Stimulated activated CD8-positive, alpha-beta memory T cell treated with anti-CD3 and anti-CD28 coated beads, Interleukin-7, amount 100 ng/mL, for 4 hours (primary cell): ENCODE measurements around the gene COL2A1.
A peak's percentile ranks its signal among the peaks of the same experiment; 100 is the strongest.
"Not testable (repeated sequence)": the region's sequence is repeated elsewhere in the genome, so short reads cannot be mapped to it uniquely, and the experiment has no call there.

Experiments used
- DNase-seq, 2 donors: peaks; one replicate each; pipeline ENCODE4 v3.0.0-alpha.2; 2020; ENCODE audit warnings: low read depth in 2 of 2

The COL2A1 gene

DNA sequence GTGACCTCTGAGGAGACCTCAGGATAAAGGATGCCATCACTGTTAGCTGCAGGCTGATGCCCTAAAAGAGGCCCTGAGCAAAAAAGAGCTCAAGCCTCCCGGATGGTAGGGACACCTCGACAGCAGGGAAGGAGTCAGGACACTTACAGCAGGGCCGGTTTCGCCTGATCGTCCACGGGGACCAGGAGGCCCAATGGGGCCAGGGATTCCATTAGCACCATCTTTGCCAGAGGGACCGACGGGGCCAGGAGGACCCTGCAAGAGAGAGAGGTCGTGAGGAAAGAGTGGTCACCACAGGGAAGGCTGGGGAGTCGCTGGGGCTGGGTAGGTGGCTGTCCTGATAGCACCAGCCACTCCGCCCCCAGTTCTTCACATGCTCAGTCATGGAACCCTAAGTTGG lies 28.5 kb downstream of the COL2A1 start:
- DNase-seq = no peak

DNA sequence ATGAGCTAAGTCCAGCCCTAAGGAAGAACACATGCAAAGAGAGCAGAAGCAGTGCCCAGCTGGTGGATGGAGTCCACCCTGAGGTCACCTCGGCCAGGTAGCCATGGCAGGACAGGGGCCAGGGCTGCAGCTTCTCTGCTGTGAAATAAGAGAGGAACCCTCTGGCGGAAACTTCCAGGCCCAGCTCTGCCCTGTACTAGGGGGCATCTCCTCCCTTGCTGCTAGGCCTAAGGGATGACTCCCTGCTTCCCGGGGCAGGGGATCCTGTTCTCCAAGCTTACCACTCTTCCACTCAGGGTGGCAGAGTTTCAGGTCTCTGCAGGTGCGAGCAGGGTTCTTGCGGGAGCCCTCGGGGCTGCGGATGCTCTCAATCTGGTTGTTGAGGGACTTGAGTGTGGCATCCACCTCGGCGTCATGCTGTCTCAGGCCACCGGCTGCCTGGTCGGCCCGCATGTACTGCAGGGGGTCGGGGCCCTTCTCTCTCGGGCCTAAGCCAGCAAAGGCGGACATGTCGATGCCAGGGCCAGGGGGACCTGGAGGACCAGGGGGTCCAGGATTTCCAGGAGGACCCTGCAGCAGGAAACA lies 29.1 kb downstream of the COL2A1 start:
- DNase-seq = no peak

DNA sequence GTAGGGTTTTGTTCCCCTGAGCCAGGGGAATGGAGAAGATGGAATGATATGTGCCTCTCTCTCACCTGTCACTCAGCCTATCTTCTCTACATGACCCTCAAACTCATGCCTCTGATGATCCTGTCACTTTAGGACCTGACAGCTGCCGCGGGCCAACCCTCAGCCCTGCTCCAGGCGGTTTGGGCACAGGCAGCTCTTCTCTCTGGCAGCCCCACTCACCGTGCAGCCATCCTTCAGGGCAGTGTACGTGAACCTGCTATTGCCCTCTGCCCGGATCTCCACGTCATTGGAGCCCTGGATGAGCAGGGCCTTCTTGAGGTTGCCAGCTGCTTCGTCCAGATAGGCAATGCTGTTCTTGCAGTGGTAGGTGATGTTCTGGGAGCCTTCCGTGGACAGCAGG lies 30.4 kb downstream of the COL2A1 start:
- no peak for DNase-seq

DNA sequence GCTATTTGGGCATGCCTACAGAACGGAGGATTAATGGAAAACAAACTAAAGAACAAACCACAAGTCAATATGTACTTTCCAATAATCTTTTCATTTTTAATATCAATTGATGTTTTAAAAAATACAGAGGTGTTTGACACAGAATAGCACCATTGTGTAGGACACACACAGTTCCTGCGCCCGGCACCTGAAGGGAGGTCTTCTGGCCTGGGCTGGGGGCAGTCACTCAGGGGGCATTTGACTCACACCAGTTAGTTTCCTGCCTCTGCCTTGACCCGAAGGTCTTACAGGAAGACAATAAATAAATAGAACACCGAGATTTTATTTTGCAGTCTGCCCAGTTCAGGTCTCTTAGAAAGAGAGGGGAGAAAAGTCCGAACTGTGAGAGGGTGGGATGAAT lies 31.4 kb downstream of the COL2A1 start:
- DNase-seq = no peak

DNA sequence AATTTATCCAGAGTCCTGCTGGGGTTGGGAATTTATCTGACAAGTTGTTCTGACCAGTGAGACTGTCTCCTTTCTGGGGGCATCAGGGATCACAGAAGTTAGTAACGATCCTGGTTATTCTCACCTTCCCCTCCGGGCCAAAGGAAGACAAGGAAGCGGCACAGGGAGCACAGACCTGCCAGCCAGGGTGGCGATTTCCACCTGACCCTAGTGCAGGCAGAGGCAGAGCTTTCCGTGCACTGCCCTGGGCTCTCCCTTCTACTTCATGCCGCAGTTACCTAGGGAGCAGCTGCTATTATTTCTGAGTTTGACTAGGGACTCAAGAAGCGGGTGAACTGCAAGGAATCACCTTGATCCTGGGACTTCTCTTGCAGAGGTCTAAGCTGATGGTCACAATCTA lies 33.4 kb downstream of the COL2A1 start:
- no peak for DNase-seq

DNA sequence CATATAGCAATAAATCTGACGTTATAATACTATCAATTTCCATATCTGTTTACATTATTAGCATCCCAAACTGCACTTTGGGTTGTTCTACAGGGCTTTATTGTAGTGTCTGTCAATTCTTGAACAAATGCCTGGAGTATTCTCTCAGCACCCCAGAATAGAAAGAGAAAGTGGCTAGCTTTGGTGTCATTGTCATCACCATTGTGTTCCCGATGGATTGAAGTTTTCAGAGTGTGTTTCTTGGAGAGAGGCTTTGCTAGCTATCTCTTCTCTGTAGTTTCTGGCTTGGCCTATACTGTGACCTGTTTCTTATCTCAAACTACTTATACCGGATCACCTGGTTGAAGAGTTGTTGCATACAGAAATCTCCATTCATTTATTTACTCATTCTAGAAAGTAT lies 34.4 kb downstream of the COL2A1 start:
- DNase-seq = no peak

DNA sequence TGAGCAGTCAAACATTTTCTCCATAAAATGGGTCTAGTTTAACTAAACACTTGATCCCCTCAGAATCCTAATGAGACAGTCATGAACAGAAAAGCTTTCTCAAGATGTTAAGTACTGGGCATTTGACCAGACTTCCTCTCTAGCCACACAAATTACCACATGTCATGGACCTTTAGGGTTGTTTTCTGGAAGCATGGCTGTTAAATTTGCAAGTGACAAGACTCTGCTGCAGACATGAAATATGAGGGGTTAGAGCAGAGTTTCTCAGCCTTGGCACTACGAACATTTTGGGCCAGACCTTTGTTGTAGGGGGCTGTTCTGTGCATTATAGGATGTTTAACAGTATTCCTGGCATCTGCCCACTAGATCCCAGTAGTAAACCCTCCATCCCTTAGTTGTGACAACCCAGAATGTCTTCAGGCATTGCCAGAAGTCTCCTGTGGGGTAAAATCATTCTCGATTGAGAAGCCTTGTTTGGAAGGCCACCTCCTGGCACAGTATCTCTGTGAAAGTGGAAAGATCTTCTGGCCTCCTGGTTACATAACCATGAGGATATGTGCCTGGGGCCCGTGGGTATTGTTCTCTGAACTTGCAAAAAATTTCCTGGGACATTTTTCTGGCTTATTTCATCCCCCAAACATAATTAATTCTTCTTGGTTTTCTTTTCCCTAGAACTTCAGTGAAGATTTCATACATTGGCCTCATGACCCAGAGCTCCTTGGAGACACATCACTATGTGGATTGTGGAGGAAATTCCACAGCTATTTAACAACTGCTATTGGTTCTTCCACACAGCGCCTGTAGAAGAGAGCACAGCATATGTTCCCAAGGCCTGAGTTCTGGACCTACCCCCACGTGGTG lies 36.6 kb downstream of the COL2A1 start:
- DNase-seq = no peak

DNA sequence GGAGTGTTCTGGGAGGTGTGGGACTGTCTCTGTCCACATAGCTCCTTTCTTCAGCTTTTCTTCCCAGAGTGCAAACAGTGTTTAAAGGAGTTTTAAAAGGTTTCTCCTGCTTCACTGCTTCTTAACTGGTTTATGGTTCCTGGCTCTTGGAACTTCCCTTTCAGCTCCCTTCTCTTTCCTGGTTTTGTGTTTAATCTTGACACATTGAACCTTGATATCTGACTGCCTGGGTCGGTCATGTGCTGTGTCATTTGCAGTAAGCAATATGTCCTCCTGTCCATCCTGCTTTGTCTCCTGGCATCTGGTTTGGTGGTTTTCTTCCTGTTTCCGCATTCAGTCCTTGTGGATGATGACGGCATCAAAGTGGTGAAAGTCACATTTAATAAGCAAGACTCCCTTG lies 38.7 kb downstream of the COL2A1 start:
- no peak for DNase-seq

DNA sequence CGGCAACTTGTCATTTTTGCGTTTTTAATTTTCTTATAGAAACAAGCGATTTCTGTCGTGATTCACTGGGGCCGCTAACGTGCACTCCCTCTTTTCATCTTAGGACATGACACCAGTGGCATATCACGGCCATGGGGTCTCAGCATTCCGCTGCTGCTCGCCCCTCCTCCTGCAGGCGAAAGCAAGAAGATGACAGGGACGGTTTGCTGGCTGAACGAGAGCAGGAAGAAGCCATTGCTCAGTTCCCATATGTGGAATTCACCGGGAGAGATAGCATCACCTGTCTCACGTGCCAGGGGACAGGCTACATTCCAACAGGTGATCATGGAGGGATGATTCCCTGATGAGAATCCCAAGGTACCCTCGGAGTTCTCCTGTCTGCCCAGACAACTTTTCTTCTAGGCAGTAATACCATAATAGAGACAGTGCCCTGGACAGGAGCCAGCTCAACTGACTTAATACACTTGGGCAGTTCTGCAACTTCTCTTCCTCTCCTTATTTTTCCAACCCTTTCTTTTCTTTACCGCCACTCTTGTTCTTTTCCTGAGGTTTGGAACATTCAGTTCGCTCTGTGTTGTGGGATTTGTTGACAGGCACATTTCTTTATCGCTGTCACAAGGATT lies 40.1 kb downstream of the COL2A1 start:
- DNase-seq = no peak

DNA sequence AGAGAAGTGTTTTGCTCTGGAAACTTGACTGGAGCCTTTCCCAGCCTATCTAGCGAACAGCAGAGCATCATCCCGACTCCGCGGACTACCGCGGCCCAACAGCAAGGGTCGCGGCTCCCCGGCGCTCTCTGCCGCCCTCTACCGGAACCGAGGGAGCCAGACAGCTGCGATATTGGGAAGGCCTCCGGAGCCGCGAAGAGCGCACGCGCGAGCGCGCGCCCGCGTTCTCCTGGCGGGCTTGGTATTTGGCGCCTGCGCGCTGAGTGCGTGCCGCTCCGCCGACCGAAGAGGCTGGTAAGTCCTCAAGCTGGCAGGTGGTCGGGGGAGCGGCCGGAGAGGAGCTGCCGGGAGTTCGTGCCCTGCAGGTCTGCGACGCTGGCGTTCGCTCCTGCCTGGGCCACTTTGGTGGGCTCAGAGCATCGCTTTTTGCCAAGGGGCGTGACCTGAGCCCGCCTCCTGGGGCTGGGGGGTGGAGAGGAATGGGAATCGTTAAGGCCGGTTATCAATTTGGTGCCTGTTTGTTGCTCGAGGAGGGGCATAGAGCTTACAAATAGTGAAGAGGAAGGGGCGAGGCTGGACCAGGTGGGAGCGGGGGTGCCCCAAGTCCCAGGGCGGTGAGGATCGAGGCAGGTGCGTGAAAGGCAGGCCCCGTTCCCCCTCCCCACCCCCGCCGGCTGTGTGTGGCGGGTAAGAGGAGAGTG lies 40.8 kb downstream of the COL2A1 start, which contains the start of gene TMEM106C:
TSS of gene TMEM106C (plus strand) at position 257 of the 701 bp plus-strand sequence. CDS start 641 bp downstream, outside the sequence.
- DNase-seq = peak; percentile 79 to 87

DNA sequence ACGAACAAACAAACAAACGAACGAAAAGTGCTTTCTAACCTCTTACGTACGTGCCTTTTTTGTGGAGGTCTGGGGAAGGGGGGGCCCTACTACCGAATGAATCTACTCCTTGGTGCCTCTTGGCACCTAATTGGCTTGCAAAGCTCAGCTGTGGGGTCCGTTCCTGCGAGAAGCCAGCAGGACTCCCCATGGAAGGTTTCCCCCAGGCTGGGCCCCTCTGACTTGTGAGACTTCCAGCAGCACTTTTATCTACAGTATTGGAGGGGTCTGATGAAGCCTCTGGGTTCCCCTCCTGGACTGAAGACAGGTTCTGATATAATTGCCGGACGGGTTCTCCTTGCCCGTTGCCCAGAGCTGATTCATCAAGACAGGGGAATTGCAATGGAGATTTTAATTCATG lies 42.1 kb downstream of the COL2A1 start:
- DNase-seq = no peak

DNA sequence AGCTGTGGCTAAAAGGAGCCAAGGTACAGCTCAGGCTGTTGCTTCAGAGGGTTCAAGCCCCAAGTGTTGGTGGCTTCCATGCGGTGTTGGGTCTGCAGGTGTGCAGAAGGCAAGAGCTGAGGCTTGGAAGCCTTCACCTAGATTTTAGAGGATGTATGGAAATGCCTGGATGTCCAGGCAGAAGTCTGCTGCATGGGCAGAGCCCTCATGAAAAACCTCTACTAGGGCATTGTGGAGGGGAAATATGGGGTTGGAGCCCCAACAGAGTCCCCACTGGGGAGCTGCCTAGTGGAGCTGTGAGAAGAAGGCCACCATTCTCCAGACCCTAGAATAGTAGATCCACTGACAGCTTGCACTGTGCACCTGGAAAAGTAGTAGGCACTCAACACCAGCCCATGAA lies 46.6 kb downstream of the COL2A1 start:
- not testable (repeated sequence) for DNase-seq

DNA sequence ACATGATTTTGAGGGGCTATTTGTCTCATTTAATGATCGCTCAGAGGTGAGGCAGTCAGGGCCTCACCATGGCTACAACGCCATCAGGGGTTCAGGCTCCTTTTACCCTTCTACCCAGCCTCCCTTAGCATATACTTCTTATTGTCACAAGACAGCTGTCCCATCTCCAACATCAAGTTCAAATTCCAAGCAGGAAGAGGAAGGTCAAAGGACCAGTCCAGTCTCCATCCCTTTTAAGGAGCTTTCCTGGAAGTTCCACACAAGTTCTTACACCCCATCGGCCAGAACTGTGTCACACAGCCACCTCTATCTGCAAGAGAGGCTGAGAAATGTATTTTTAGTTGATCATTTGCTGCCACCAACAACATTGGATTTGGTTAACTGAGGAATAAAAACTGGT lies 49.2 kb downstream of the COL2A1 start:
- DNase-seq = no peak

DNA sequence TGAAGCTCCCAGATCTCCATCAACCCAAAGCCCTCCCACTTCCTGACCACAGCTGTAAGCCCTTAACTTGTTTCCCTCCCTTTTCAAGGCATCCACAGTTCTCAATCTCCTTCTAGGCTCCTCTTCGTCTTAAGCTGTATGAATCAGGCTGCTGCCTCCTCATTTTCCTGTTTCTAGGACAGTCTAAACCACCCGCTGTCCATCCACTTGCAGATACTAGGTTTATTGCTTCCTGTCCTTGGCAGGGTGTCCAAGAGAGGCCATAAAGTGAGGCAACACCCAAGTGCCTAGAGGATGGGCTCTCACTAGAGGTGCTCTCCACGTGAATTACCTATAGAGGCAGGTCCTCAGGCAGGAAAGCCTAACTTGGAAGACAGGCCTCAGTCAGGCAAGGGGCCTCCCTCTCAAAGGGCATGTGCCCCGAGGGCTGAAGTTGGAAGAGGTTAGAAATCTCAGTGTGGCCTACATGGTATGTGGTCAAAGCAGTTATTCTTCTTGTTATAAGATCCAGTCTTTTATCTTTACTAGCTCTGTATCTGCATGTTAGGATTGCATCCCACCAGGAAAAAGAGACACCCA lies 49.7 kb downstream of the COL2A1 start:
- no peak for DNase-seq

DNA sequence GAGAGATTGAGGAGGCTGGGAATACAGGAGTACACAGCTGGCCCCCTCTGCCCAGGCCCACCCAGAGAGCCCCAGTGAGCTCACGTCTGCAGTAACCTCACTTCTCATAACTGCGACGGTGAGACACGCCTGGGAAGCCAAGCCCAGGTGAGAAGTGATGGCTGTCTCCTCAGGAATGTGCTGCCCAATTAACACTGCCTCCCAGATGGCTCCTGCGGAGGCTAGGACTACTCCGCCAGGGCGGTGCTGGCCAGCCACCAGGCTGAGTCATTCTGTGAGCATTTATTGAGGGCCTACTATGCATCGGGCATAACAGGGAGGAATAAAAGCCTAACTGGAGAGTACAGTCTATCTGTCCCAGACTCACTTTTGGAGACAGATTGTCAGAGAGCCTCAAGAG lies 50.2 kb downstream of the COL2A1 start:
- DNase-seq = no peak

DNA sequence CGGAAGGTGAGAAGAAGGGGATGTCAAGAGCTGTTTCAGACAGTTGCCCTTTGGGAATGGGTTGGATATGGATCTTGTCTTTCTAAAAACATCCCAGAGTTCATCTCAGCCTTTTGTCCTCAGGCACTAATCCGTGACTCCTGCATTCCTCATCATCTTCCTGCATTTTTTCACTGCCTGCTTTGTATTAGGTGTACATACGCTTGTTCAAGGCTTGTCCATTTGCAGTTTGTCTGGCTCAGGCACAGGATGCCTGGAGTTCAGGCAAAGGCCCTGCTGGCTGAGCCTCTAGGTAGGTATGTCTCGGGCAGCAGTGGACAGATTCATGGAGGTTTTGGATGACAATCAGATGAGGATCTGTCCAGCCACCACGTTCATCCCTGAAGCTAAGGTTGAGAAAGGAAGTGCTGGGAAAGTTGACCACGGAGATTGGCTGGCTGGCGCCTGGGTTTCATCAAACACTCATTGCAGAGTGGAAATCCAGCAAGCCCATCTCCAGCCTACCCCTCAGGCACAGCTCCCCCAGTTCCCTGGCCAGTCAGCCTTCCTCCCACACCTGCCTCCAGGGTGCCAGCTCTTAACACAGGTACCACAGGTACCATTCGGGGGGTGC lies 53.3 kb downstream of the COL2A1 start:
- no peak for DNase-seq

DNA sequence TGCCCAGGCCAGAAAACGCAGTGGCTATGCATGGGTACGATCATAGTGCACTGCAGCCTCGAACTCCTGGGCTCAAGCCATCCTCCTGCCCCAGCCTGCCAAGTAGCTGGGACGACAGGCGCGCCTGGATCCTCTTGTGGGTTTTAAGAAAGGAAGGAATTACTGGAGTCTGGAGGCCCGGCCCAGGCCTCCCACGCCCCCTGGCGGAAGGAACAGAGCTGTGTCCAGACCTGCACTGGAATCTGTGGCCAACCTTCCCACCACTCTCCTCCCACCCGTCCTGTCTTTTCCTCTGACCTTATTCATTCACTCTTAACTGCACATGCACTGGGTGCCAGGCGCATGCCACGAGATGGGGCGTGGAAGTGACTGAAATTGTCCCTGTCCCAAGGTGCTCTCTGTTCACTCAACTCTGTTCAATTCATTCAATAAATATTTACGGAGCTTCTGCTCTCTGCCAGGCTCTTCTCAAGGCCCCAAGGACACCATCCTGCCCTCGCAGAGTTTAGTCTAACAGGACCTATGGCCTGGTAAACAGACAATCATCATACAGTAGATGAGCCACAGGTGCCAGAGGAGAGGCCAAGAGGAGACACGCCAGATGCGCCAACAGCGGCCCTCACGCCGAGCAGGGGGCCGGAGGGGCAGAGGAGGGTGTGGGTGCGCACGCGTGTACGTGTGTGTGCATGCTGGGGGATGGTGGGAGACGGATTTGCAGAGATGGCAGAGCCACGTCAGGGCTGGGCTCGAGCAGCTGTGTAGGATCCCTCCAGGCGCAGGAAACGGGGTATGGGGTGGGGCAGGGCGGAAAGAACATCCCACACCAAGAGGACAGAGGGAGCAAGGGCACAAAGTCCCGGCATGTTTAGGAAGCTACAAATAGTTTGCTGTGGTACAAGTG lies 54.6 kb downstream of the COL2A1 start:
- no peak for DNase-seq

DNA sequence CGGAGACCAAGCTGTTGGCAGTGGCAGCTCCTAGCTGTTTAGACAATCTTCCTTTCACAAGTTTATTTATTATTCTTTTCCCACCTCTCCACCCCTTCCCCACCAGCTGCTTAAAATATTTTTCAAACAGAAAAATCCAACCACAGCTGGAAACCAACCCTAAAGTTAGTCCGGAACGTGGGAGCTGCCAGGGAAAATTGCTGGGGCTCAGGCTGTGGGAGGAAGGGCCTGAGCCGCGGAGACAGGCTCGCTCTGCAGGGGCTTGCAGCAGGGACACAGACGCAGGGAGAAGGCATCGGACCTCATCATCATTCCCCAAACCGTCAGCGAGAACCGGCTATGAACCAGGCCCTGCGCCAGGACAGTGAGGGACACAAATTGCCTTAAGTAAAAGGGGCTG lies 56.9 kb downstream of the COL2A1 start:
- no peak for DNase-seq

DNA sequence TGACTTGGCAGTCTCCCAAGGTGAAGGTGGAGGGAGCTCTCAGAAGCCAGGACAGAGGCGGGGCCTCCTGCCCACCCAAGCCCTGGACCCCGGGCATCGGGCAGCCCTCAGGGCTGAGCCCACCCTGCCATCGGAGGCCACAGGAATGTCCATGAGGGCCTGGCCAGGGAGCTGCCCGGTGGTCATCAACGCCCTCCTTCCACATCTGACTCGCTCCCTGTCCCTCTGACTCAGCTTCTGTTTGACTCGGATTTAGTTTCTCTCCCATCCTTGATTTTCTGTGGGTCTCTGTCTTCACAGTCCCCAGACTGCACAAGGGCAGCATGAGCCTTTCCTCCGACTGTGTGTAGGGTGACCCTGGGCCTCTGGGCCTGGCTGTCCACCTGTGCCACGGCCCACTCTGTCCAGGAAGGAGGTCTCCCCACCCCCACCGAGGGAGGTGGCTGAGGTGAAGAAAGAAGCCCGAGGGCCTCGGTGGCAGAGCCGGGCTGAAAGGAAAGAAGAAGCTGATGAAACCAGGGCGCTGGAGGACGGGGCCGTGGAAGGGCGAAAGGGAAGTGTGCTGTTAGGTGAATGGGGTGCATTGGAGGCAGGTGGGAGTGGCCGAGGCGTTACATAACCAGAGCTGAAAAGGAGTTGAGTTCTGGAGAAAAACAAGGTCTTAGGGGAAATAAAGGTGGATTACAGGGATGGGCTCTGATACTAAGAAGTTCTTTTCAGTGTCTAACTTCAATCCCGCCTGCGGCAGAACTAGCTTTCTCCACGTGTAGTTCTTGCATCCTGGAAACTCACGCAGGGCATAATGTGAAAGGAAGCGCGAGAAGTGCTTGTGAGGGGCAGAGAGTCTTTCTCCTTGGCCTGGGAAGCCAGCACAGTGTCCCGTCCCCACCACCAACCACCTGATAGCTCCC lies 57.6 kb downstream of the COL2A1 start:
- no peak for DNase-seq
